ENCODE measurements around the gene GNAI3. TPM values are rescaled to one million over a fixed set of nuclear protein-coding genes. Genes with fewer than 3 reads are reported as not detected.

The GNAI3 gene
- total RNA-seq, 4 donors from 2014 or later, result 7.4 to 9.8 (median 8.3) TPM

DNA sequence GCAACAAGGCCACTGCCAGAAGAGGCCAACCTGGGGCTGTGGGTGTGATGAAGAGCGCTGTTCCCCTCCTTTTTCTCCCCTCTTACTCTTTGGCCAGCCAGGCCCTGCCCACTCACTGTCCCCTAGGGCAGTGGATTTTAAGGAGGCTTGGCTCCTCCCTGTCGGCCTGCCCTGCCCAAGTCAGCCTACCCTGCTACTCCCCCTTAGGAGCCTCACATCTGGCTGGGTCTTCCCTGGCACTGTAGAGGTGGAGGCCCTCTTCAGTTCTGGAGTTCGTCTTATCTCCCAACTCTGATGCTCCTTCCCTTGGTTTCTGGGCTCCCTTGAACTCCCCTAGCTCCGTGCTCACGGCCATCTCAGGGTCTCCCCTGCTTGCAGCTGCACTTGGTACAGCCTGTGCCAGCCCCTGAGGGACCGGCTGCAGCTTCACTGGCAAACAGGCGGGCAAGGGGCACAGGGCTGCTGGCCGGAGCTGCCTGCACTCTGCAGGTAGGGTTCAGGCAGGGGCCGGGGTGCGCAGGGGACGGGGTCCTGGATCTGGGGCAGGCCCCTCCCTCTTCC lies 75.3 kb downstream of the GNAI3 start:
- ATAC-seq (ENCODE audit: low FRiP score) (no peak), DNase-seq (ENCODE audit: low spot score) (no peak)
- TF ChIP-seq, protein P1, sequence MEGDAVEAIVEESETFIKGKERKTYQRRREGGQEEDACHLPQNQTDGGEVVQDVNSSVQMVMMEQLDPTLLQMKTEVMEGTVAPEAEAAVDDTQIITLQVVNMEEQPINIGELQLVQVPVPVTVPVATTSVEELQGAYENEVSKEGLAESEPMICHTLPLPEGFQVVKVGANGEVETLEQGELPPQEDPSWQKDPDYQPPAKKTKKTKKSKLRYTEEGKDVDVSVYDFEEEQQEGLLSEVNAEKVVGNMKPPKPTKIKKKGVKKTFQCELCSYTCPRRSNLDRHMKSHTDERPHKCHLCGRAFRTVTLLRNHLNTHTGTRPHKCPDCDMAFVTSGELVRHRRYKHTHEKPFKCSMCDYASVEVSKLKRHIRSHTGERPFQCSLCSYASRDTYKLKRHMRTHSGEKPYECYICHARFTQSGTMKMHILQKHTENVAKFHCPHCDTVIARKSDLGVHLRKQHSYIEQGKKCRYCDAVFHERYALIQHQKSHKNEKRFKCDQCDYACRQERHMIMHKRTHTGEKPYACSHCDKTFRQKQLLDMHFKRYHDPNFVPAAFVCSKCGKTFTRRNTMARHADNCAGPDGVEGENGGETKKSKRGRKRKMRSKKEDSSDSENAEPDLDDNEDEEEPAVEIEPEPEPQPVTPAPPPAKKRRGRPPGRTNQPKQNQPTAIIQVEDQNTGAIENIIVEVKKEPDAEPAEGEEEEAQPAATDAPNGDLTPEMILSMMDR (IDR thresholded peaks at IDR 0.05), result no peak

DNA sequence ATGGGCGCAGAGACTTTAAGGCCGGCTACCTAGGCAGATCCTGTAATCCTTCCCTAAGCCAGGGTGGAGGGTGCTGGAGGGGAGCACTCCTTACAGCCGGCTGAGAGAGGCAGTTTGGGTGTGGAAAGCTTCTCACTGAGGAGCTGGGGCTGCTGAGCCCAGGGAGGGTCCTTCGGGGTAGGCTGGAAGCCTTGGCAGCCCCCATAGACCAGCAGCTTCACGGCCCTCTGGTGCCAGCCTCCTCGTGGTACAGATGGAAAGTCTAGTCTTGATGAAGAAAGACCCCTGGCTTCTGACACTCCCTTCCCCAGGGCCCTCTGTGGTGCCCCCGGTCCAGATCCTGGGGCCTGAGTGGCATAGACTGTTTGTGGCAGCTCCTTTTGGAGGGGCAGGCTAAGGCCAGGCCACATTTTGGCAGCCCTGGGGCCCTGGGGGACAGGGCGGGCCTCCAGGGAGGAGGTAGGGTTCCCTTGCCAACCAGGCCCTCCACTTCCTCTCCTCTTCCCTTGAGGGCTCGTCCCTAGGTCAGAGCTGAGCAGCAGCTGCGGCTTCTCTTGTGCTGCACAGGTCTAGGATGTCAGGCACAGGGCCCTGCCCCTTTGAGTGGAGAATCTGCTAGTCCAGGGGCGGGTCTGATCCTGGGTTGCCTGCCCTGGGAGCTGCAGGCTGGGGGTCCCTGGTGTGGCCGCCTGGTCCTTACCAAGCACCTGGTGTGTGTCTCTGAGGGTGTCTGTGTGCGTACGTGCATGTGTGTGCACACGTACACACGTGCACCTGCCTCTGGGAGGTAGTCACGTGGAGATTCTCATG lies 76.0 kb downstream of the GNAI3 start:
- TF ChIP-seq, protein P1 (IDR thresholded peaks at IDR 0.05), result no peak
- DNase-seq (ENCODE audit: low spot score) (no peak), ATAC-seq (ENCODE audit: low FRiP score) (no peak)

DNA sequence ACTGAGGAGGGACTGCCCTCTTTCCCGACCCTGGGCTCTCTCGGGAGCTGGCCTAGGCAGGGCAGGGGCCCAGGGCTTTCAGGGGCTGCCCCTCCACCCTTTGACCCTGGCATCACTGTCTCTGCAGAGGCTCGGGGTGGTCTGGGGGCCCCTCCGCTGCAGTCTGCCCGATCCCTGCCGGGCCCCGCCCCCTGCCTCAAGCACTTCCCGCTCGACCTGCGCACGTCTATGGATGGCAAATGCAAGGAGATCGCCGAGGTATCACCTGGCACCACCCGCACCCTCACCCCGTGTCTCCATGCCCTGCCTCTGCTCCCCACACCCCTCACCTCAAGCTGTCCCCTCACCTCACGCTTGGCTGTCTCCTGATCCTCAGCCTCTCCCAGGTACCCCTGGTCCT lies 76.8 kb downstream of the GNAI3 start:
- DNase-seq (ENCODE audit: low spot score) (no peak), ATAC-seq (ENCODE audit: low FRiP score) (no peak)
- TF ChIP-seq, protein P1 (IDR thresholded peaks at IDR 0.05), result no peak

DNA sequence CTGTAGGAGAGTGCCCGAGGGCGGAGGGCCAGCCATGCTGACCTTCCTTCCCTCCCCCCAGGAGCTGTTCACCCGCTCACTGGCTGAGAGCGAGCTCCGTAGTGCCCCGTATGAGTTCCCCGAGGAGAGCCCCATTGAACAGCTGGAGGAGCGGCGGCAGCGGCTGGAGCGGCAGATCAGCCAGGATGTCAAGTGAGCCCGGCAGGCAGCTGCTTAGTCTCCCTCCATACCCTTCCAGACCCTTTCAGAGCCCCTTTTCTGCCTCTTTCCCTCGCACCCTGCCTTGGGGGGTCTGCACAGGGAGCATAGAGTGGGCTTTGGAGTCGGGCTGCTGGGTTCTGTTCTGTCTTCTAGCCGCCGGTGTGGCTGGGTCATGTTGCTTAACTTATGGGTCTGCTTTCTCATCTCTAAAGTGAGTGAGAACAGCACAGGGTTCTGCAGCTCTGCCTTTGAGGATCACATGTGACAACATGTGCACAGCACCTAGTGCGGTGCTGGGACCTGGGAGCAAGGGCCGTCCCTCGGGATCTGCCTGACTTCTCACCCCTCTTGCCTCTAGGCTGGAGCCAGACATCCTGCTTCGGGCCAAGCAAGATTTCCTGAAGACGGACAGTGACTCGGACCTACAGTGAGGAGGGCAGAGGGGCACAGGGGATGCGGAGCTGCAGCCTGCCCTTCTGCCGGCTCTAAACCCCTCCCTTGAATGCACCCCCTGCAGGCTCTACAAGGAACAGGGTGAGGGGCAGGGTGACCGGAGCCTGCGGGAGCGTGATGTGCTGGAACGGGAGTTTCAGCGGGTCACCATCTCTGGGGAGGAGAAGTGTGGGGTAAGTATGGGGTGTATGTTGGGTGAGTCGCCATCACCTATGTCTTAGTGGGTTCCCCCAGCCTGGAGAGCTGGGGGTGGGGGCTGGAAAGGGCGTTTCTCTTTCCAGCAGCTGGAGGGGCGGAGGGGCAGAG lies 77.5 kb downstream of the GNAI3 start:
- DNase-seq (ENCODE audit: low spot score) (no peak), ATAC-seq (ENCODE audit: low FRiP score) (no peak)
- TF ChIP-seq, protein P1 (IDR thresholded peaks at IDR 0.05), result no peak

DNA sequence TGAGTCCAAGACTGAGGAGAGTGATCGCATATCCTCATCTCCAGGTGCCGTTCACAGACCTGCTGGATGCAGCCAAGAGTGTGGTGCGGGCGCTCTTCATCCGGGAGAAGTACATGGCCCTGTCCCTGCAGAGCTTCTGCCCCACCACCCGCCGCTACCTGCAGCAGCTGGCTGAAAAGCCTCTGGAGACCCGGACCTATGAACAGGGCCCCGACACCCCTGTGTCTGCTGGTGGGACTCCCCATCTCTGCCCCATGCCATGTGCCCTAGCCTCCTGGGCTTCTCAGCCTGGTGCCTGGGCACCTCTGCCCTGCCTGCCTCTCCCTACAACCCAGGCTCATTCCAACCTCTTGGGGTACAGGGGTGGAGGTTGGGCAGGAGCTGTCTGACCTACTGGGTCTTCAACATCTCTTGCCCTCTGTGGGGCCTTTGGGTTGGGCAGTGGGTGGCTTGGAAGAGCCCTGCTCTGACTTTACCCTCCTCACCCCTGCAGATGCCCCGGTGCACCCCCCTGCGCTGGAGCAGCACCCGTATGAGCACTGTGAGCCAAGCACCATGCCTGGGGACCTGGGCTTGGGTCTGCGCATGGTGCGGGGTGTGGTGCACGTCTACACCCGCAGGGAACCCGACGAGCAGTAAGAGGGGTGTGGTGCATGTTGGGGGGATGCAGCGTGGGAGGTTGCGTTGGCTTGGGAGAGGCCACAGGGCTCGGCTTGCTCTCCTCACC lies 78.4 kb downstream of the GNAI3 start:
- TF ChIP-seq, protein P1 (IDR thresholded peaks at IDR 0.05), result no peak
- ATAC-seq (ENCODE audit: low FRiP score) (no peak), DNase-seq (ENCODE audit: low spot score) (no peak)

DNA sequence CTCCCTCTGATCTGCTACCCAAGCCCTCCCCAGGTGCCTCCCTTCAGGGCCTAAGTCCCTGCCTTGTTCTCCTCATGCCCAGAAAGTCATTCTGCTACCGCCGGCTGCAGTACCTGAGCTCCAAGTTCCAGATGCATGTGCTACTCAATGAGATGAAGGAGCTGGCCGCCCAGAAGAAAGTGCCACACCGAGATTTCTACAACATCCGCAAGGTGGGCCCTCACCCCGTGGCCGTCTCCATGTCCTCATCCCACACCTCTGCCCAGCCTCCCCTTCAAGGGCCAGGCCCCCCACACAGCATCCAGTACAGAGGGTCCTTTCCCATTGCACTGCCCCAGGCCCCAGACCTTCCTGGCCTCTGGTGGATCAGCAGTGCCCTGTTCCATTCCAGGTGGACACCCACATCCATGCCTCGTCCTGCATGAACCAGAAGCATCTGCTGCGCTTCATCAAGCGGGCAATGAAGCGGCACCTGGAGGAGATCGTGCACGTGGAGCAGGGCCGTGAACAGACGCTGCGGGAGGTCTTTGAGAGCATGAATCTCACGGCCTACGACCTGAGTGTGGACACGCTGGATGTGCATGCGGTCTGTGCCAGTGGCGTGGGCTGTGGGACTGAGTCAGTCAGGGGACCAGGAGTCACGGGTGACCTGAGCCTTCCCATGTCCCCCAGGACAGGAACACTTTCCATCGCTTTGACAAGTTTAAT lies 79.4 kb downstream of the GNAI3 start:
- DNase-seq (ENCODE audit: low spot score), result no peak
- no peak for ATAC-seq (ENCODE audit: low FRiP score)
- TF ChIP-seq, protein P1 (IDR thresholded peaks at IDR 0.05), result no peak
